ENCODE measurements around the gene DAB1. TPM values are rescaled to one million over a fixed set of nuclear protein-coding genes. Genes with fewer than 3 reads are reported as not detected.
"Not testable (repeated sequence)": the region's sequence is repeated elsewhere in the genome, so short reads cannot be mapped to it uniquely, and the experiment has no call there.

The DAB1 gene
- total RNA-seq, 1 donor from 2014 or later = not detected

GRCh38 chr1:57357462-57357861 is 66.4 kb downstream of the DAB1 start:
- no peak overlapping the region for H3K4me3 ChIP-seq (ENCODE audit: low read depth, low read length)
- TF ChIP-seq CTCF (conservative IDR thresholded peaks at IDR 0.05; ENCODE audit: low read depth, low read length) = no peak

GRCh38 chr1:57353654-57354053 is 70.2 kb downstream of the DAB1 start:
- TF ChIP-seq CTCF (conservative IDR thresholded peaks at IDR 0.05; ENCODE audit: low read depth, low read length) = no peak
- H3K4me3 ChIP-seq (ENCODE audit: low read depth, low read length) = no peak overlapping the region
- no peak for DNase-seq (ENCODE audit: low read depth)

More at GRCh38 chr1:57357462-57357861, 66.4 kb downstream of the DAB1 start:
- DNase-seq (ENCODE audit: low read depth) = no peak

GRCh38 chr1:57350610-57351009 is 73.2 kb downstream of the DAB1 start:
- no peak overlapping the region for H3K4me3 ChIP-seq (ENCODE audit: low read depth, low read length)
- DNase-seq (ENCODE audit: low read depth) = no peak
- no peak for TF ChIP-seq CTCF (conservative IDR thresholded peaks at IDR 0.05; ENCODE audit: low read depth, low read length)

- no peak for DNase-seq (ENCODE audit: low read depth)
These were observed 74.9 kb downstream of the DAB1 start for GRCh38 chr1:57348921-57349320.

GRCh38 chr1:57345916-57346315 is 77.9 kb downstream of the DAB1 start:
- no peak for TF ChIP-seq CTCF (conservative IDR thresholded peaks at IDR 0.05; ENCODE audit: low read depth, low read length)
- no peak overlapping the region for H3K4me3 ChIP-seq (ENCODE audit: low read depth, low read length)

More at GRCh38 chr1:57348921-57349320, 74.9 kb downstream of the DAB1 start:
- H3K4me3 ChIP-seq (ENCODE audit: low read depth, low read length) = no peak overlapping the region
- TF ChIP-seq CTCF (conservative IDR thresholded peaks at IDR 0.05; ENCODE audit: low read depth, low read length) = no peak

GRCh38 chr1:57344265-57344664 is 79.6 kb downstream of the DAB1 start:
- no peak for TF ChIP-seq CTCF (conservative IDR thresholded peaks at IDR 0.05; ENCODE audit: low read depth, low read length)
- DNase-seq (ENCODE audit: low read depth) = no peak
- no peak overlapping the region for H3K4me3 ChIP-seq (ENCODE audit: low read depth, low read length)

More at GRCh38 chr1:57345916-57346315, 77.9 kb downstream of the DAB1 start:
- DNase-seq (ENCODE audit: low read depth) = no peak

- DNase-seq (ENCODE audit: low read depth); H3K4me3 ChIP-seq (ENCODE audit: low read depth, low read length): not testable (repeated sequence)
These were observed 80.5 kb downstream of the DAB1 start for GRCh38 chr1:57343298-57343915.

All from epithelial cell of proximal tubule (primary cell).